A549 (cell line): Measurements from ENCODE around the gene FRZB.

ENCODE experiments used
- CEBPB ChIP-seq, 2 experiments: fragments of >200 bp in 1 of 2; sonication (Bioruptor Twin) in 1 of 2; formaldehyde crosslinking in 1 of 2; IDR thresholded peaks; 2 replicates each; pipeline ENCODE4 v1.6.1; 2012 to 2016
- CHD4 ChIP-seq: fragments of 200-600 bp; sonication (generic); IDR thresholded peaks from 2 replicates; pipeline ENCODE4 v1.6.1; 2016; ENCODE audit warnings: antibody characterized with exemption, mild to moderate bottlenecking, borderline replicate concordance
- CTCF ChIP-seq: fragments of >200 bp; sonication (Bioruptor Twin); formaldehyde crosslinking; IDR thresholded peaks from 3 replicates; pipeline ENCODE4 v1.5.1; 2016
- MAFK ChIP-seq: fragments of 450-650 bp; IDR thresholded peaks from 2 replicates; pipeline ENCODE4 v1.6.1; 2014; ENCODE audit not compliant: partially characterized antibody
- MAX ChIP-seq: IDR thresholded peaks from 2 replicates; pipeline ENCODE4 v1.6.1; 2012
- MYC ChIP-seq: IDR thresholded peaks from 2 replicates; pipeline ENCODE4 v1.6.1; 2012; ENCODE audit warnings: mild to moderate bottlenecking, inconsistent platforms, low read length, improper control_type of control experiment, borderline replicate concordance
- NR3C1 ChIP-seq: fragments of >200 bp; sonication (Bioruptor Twin); formaldehyde crosslinking; IDR thresholded peaks from 3 replicates; pipeline ENCODE4 v1.6.1; 2017
- POLR2A ChIP-seq: IDR thresholded peaks from 2 replicates; pipeline ENCODE4 v1.6.1; 2012; ENCODE audit warnings: mild to moderate bottlenecking, low read length
- RAD21 ChIP-seq, 2 experiments: fragments of >200 bp in 1 of 2; sonication (Bioruptor Twin) in 1 of 2; formaldehyde crosslinking in 1 of 2; IDR thresholded peaks in 1 of 2; conservative IDR thresholded peaks in 1 of 2; 2 replicates in 1 of 2; 3 replicates in 1 of 2; pipeline ENCODE4 v1.6.1; 2012 to 2018; ENCODE audit warnings: inconsistent platforms in 1 of 2
- RARB ChIP-seq: fragments of 250-450 bp; sonication (Bioruptor Pico); IDR thresholded peaks from 2 replicates; pipeline ENCODE4 v1.8.0; 2021; ENCODE audit warnings: mild to moderate bottlenecking, moderate library complexity
- USF2 ChIP-seq: fragments of 450-650 bp; IDR thresholded peaks from 2 replicates; pipeline ENCODE4 v1.6.1; 2014; ENCODE audit warnings: antibody characterized with exemption

GRCh38 chr2:182814380-182814779 lies 52.1 kb downstream of the FRZB start:
- no peak for TF ChIP-seq USF2
- TF ChIP-seq MAX: no peak
- no peak for TF ChIP-seq RARB (CRISPR knock-in tag)
- no peak for TF ChIP-seq CTCF
- TF ChIP-seq CEBPB (IDR thresholded peaks at IDR 0.05): no peak
- no peak for TF ChIP-seq POLR2A
- no peak for TF ChIP-seq NR3C1
- TF ChIP-seq CHD4: no peak
- no peak for TF ChIP-seq RAD21 (conservative IDR thresholded peaks at IDR 0.05 in 1 of 2, IDR thresholded peaks at IDR 0.05 in 1 of 2)
- no peak for TF ChIP-seq MYC
- no peak for TF ChIP-seq MAFK
